ENCODE measurements around the gene DHX9.

The DHX9 gene

DNA sequence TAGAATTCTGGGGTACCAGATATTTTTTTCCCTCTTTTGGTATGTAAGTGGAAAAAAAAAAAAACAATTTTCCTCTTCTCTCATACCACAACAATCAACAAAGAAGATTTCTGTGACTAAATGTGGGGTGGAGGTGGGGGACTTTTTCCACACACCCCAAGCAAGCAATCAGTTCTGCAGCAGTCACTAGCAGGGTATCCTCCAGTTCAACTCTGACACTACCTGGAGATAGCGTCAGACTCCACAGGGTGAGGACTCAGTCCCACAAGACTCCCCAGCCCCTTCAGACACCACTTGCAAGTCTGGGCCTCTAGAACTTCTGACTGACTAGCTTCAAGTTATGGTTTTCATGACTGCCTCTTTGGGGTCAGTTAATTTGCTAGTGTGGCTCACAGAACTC lies 6.2 kb downstream of the DHX9 start:
- Histone ChIP-seq H3K27me3 (ENCODE audit: control insufficient read depth in 1 of 2, insufficient read depth in 2 of 2, low read length in 2 of 2) (no peaks in the 10 kb centered on the region), H3K9ac (ENCODE audit: low read length) (no peak overlapping the region), H3K9me3 (ENCODE audit: low read length) (no peaks in the 10 kb centered on the region), H3K36me3 (ENCODE audit: insufficient read depth, low read length) (peaks cover 48% of the 10 kb centered on the region), H3K4me3 (ENCODE audit: low read depth in 1 of 2, low read length in 2 of 2) (no peak overlapping the region), H3K4me1 (ENCODE audit: insufficient read depth, low read length) (peaks cover 25% of the 10 kb centered on the region), H3K27ac (ENCODE audit: low read depth, low read length) (no peak overlapping the region)

DNA sequence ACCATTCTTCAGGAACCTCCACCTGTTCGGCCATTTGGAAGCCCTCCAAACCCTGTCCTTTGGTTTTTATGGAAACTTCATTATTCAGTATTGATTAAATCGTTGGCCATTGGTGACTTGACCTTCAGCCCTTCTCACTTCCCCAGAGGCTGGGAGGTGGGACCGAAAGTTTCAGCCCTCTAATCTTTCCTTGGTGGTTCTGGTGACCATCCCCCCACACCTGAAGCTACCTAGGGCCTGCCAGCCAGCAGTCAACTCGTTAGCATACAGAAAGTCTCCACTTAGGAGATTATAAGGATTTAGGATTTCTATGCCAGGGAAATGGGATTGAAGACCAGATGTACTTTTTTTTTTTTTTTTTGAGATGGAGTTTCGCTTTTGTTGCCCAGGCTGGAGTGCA lies 6.7 kb downstream of the DHX9 start:
- Histone ChIP-seq H3K9me3 (ENCODE audit: low read length) (no peaks in the 10 kb centered on the region), H3K36me3 (ENCODE audit: insufficient read depth, low read length) (peaks cover 49% of the 10 kb centered on the region), H3K4me1 (ENCODE audit: insufficient read depth, low read length) (peaks cover 19% of the 10 kb centered on the region), H3K9ac (ENCODE audit: low read length) (no peak overlapping the region), H3K27me3 (ENCODE audit: control insufficient read depth in 1 of 2, insufficient read depth in 2 of 2, low read length in 2 of 2) (no peaks in the 10 kb centered on the region), H3K4me3 (ENCODE audit: low read depth in 1 of 2, low read length in 2 of 2) (no peak overlapping the region), H3K27ac (ENCODE audit: low read depth, low read length) (no peak overlapping the region)

- H3K9ac ChIP-seq (ENCODE audit: low read length) = no peak overlapping the region
- no peak overlapping the region for H3K4me3 ChIP-seq (ENCODE audit: low read depth in 1 of 2, low read length in 2 of 2)
- no peaks in the 10 kb centered on the region for H3K27me3 ChIP-seq (ENCODE audit: control insufficient read depth in 1 of 2, insufficient read depth in 2 of 2, low read length in 2 of 2)
- H3K27ac ChIP-seq (ENCODE audit: low read depth, low read length) = no peak overlapping the region
- H3K4me1 ChIP-seq (ENCODE audit: insufficient read depth, low read length) = peaks cover 8% of the 10 kb centered on the region
- H3K9me3 ChIP-seq (ENCODE audit: low read length) = no peaks in the 10 kb centered on the region
- H3K36me3 ChIP-seq (ENCODE audit: insufficient read depth, low read length) = peaks cover 53% of the 10 kb centered on the region
These were observed 8.0 kb downstream of the DHX9 start for GRCh38 chr1:182847105-182847504.

- H3K4me1 ChIP-seq (ENCODE audit: insufficient read depth, low read length) = no peaks in the 10 kb centered on the region
- H3K4me3 ChIP-seq (ENCODE audit: low read depth in 1 of 2, low read length in 2 of 2) = no peak overlapping the region
- H3K27me3 ChIP-seq (ENCODE audit: control insufficient read depth in 1 of 2, insufficient read depth in 2 of 2, low read length in 2 of 2) = no peaks in the 10 kb centered on the region
- H3K36me3 ChIP-seq (ENCODE audit: insufficient read depth, low read length) = peaks cover 61% of the 10 kb centered on the region
- no peak overlapping the region for H3K27ac ChIP-seq (ENCODE audit: low read depth, low read length)
- H3K9me3 ChIP-seq (ENCODE audit: low read length) = no peaks in the 10 kb centered on the region
- no peak overlapping the region for H3K9ac ChIP-seq (ENCODE audit: low read length)
These were observed 9.6 kb downstream of the DHX9 start for GRCh38 chr1:182848736-182849135.

GRCh38 chr1:182850319-182850718 lies 11.2 kb downstream of the DHX9 start:
- Histone ChIP-seq H3K27ac (ENCODE audit: low read depth, low read length) (no peak overlapping the region), H3K4me3 (ENCODE audit: low read depth in 1 of 2, low read length in 2 of 2) (no peak overlapping the region), H3K9me3 (ENCODE audit: low read length) (no peaks in the 10 kb centered on the region), H3K4me1 (ENCODE audit: insufficient read depth, low read length) (no peaks in the 10 kb centered on the region), H3K27me3 (ENCODE audit: control insufficient read depth in 1 of 2, insufficient read depth in 2 of 2, low read length in 2 of 2) (no peaks in the 10 kb centered on the region), H3K9ac (ENCODE audit: low read length) (no peak overlapping the region), H3K36me3 (ENCODE audit: insufficient read depth, low read length) (peaks cover 72% of the 10 kb centered on the region)

GRCh38 chr1:182851825-182852224 lies 12.7 kb downstream of the DHX9 start:
- Histone ChIP-seq H3K4me3 (ENCODE audit: low read depth in 1 of 2, low read length in 2 of 2) (no peak overlapping the region), H3K4me1 (ENCODE audit: insufficient read depth, low read length) (no peaks in the 10 kb centered on the region), H3K9ac (ENCODE audit: low read length) (no peak overlapping the region), H3K27ac (ENCODE audit: low read depth, low read length) (no peak overlapping the region), H3K9me3 (ENCODE audit: low read length) (no peaks in the 10 kb centered on the region), H3K27me3 (ENCODE audit: control insufficient read depth in 1 of 2, insufficient read depth in 2 of 2, low read length in 2 of 2) (no peaks in the 10 kb centered on the region), H3K36me3 (ENCODE audit: insufficient read depth, low read length) (peaks cover 85% of the 10 kb centered on the region)

GRCh38 chr1:182855911-182856310 lies 16.8 kb downstream of the DHX9 start:
- Histone ChIP-seq H3K9ac (ENCODE audit: low read length) (no peak overlapping the region), H3K27ac (ENCODE audit: low read depth, low read length) (no peak overlapping the region), H3K9me3 (ENCODE audit: low read length) (no peaks in the 10 kb centered on the region), H3K4me3 (ENCODE audit: low read depth in 1 of 2, low read length in 2 of 2) (no peak overlapping the region), H3K36me3 (ENCODE audit: insufficient read depth, low read length) (peaks cover 92% of the 10 kb centered on the region), H3K27me3 (ENCODE audit: control insufficient read depth in 1 of 2, insufficient read depth in 2 of 2, low read length in 2 of 2) (no peaks in the 10 kb centered on the region), H3K4me1 (ENCODE audit: insufficient read depth, low read length) (no peaks in the 10 kb centered on the region)

GRCh38 chr1:182857212-182857611 lies 18.1 kb downstream of the DHX9 start:
- Histone ChIP-seq H3K9ac (ENCODE audit: low read length) (no peak overlapping the region), H3K4me3 (ENCODE audit: low read depth in 1 of 2, low read length in 2 of 2) (no peak overlapping the region), H3K27ac (ENCODE audit: low read depth, low read length) (no peak overlapping the region), H3K36me3 (ENCODE audit: insufficient read depth, low read length) (peaks cover 97% of the 10 kb centered on the region), H3K4me1 (ENCODE audit: insufficient read depth, low read length) (no peaks in the 10 kb centered on the region), H3K9me3 (ENCODE audit: low read length) (no peaks in the 10 kb centered on the region), H3K27me3 (ENCODE audit: control insufficient read depth in 1 of 2, insufficient read depth in 2 of 2, low read length in 2 of 2) (no peaks in the 10 kb centered on the region)

GRCh38 chr1:182860658-182861057 lies 21.5 kb downstream of the DHX9 start:
- Histone ChIP-seq H3K9ac (ENCODE audit: low read length) (no peak overlapping the region), H3K4me3 (ENCODE audit: low read depth in 1 of 2, low read length in 2 of 2) (no peak overlapping the region), H3K27ac (ENCODE audit: low read depth, low read length) (no peak overlapping the region), H3K27me3 (ENCODE audit: control insufficient read depth in 1 of 2, insufficient read depth in 2 of 2, low read length in 2 of 2) (no peaks in the 10 kb centered on the region), H3K36me3 (ENCODE audit: insufficient read depth, low read length) (peaks cover 91% of the 10 kb centered on the region), H3K9me3 (ENCODE audit: low read length) (no peaks in the 10 kb centered on the region), H3K4me1 (ENCODE audit: insufficient read depth, low read length) (no peaks in the 10 kb centered on the region)

DNA sequence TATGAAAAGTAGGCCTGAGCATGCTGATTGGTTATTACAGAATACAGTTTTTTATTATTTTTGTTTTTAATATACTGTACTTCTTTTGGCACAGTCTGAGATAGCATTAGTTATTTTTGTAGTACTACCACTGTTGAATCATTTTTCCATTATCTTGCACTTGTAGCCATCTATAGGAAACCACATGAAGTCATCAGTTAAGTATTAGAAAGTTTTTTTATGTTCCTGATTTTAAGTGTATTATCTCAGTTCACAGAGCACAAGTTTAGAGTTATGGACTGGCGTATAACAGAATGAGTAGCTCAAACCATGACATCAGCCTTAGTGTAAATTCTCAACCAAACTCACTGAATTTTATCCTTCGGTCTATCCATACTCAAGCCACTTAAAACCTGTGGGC lies 22.8 kb downstream of the DHX9 start:
- Histone ChIP-seq H3K27ac (ENCODE audit: low read depth, low read length) (no peak overlapping the region), H3K4me3 (ENCODE audit: low read depth in 1 of 2, low read length in 2 of 2) (no peak overlapping the region), H3K9ac (ENCODE audit: low read length) (no peak overlapping the region), H3K36me3 (ENCODE audit: insufficient read depth, low read length) (peaks cover 83% of the 10 kb centered on the region), H3K9me3 (ENCODE audit: low read length) (no peaks in the 10 kb centered on the region), H3K4me1 (ENCODE audit: insufficient read depth, low read length) (no peaks in the 10 kb centered on the region), H3K27me3 (ENCODE audit: control insufficient read depth in 1 of 2, insufficient read depth in 2 of 2, low read length in 2 of 2) (no peaks in the 10 kb centered on the region)

GRCh38 chr1:182862827-182863226 lies 23.7 kb downstream of the DHX9 start:
- H3K27me3 ChIP-seq (ENCODE audit: control insufficient read depth in 1 of 2, insufficient read depth in 2 of 2, low read length in 2 of 2) = no peaks in the 10 kb centered on the region
- H3K9ac ChIP-seq (ENCODE audit: low read length) = no peak overlapping the region
- H3K4me1 ChIP-seq (ENCODE audit: insufficient read depth, low read length) = no peaks in the 10 kb centered on the region
- H3K4me3 ChIP-seq (ENCODE audit: low read depth in 1 of 2, low read length in 2 of 2) = no peak overlapping the region
- H3K9me3 ChIP-seq (ENCODE audit: low read length) = no peaks in the 10 kb centered on the region
- H3K36me3 ChIP-seq (ENCODE audit: insufficient read depth, low read length) = peaks cover 83% of the 10 kb centered on the region
- H3K27ac ChIP-seq (ENCODE audit: low read depth, low read length) = no peak overlapping the region

GRCh38 chr1:182863940-182864339 lies 24.8 kb downstream of the DHX9 start:
- Histone ChIP-seq H3K9me3 (ENCODE audit: low read length) (no peaks in the 10 kb centered on the region), H3K4me1 (ENCODE audit: insufficient read depth, low read length) (no peaks in the 10 kb centered on the region), H3K27ac (ENCODE audit: low read depth, low read length) (no peak overlapping the region), H3K27me3 (ENCODE audit: control insufficient read depth in 1 of 2, insufficient read depth in 2 of 2, low read length in 2 of 2) (no peaks in the 10 kb centered on the region), H3K4me3 (ENCODE audit: low read depth in 1 of 2, low read length in 2 of 2) (no peak overlapping the region), H3K9ac (ENCODE audit: low read length) (no peak overlapping the region), H3K36me3 (ENCODE audit: insufficient read depth, low read length) (peaks cover 79% of the 10 kb centered on the region)

All from muscle layer of colon (tissue), 2 donors.